Activated T-cell treated with anti-CD3 and anti-CD28 coated beads for 24 hours (primary cell): ENCODE data around the gene SSR4.

ENCODE experiments used
- DNase-seq: peaks from one replicate; pipeline ENCODE4 v3.0.0-alpha.2; 2020; ENCODE audit warnings: low read depth

SSR4 gene

GRCh38 chrX:153781428-153782047 lies 12.9 kb upstream of the SSR4 start:
- DNase-seq = no peak

- no peak for DNase-seq
Observed at GRCh38 chrX:153782313-153782712, 12.2 kb upstream of the SSR4 start.

- DNase-seq = no peak
Observed at GRCh38 chrX:153782871-153783270, 11.6 kb upstream of the SSR4 start.

GRCh38 chrX:153783378-153784013 lies 11.0 kb upstream of the SSR4 start:
- no peak for DNase-seq

- no peak for DNase-seq
Observed at GRCh38 chrX:153784325-153784967, 10.0 kb upstream of the SSR4 start.

- DNase-seq = no peak
Observed at GRCh38 chrX:153786669-153787068, 7.8 kb upstream of the SSR4 start.

- no peak for DNase-seq
Observed at GRCh38 chrX:153789654-153790053, 4.8 kb upstream of the SSR4 start.

GRCh38 chrX:153791104-153791852 lies 3.2 kb upstream of the SSR4 start:
- DNase-seq = no peak

GRCh38 chrX:153792368-153792767 lies 2.1 kb upstream of the SSR4 start:
- DNase-seq = no peak

GRCh38 chrX:153793291-153793690 lies 1.2 kb upstream of the SSR4 start:
- DNase-seq = no peak

GRCh38 chrX:153794897-153795816 lies 689 bp downstream of the SSR4 start:
- DNase-seq = peak; percentile 6

GRCh38 chrX:153797415-153798015 lies 3.0 kb downstream of the SSR4 start:
- no peak for DNase-seq

- DNase-seq = no peak
Observed at GRCh38 chrX:153799326-153799725, 4.9 kb downstream of the SSR4 start.

- DNase-seq = no peak
Observed at GRCh38 chrX:153800177-153800722, 5.8 kb downstream of the SSR4 start.

- DNase-seq = no peak
Observed at GRCh38 chrX:153800746-153801145, 6.3 kb downstream of the SSR4 start.

- DNase-seq = no peak
Observed at GRCh38 chrX:153801669-153802068, 7.2 kb downstream of the SSR4 start.

GRCh38 chrX:153802513-153803045 lies 8.1 kb downstream of the SSR4 start:
- no peak for DNase-seq

- DNase-seq = no peak
Observed at GRCh38 chrX:153803211-153804099, 9.0 kb downstream of the SSR4 start.

- DNase-seq = no peak
Observed at GRCh38 chrX:153804100-153804595, 9.7 kb downstream of the SSR4 start.

- DNase-seq = no peak
Observed at GRCh38 chrX:153804621-153805020, 10.2 kb downstream of the SSR4 start.
